Right lobe of liver (tissue), 4 donors: ENCODE results near the gene PKP3.

Experiments
- POLR2A ChIP-seq: fragments of 450-650 bp; IDR thresholded peaks from one replicate; pipeline ENCODE4 v1.6.1; 2017; ENCODE audit warnings: antibody characterized with exemption, mild to moderate bottlenecking
- TF ChIP-seq, protein P1 (sequence below), 4 donors: fragments of 200-600 bp in 3 of 4; fragments of 450-650 bp in 1 of 4; IDR thresholded peaks; one replicate each; pipeline versions ENCODE4 v1.5.1 to v1.8.0; 2016 to 2022; ENCODE audit warnings: antibody characterized with exemption in 4 of 4, mild to moderate bottlenecking in 2 of 4
- donor health status: DM: no; HTN: no; CAD: no.
- donor health status: DM: no; HTN: no; CAD: no.
- donor health status: DM: no; HTN: yes; CAD: no.

DNA sequence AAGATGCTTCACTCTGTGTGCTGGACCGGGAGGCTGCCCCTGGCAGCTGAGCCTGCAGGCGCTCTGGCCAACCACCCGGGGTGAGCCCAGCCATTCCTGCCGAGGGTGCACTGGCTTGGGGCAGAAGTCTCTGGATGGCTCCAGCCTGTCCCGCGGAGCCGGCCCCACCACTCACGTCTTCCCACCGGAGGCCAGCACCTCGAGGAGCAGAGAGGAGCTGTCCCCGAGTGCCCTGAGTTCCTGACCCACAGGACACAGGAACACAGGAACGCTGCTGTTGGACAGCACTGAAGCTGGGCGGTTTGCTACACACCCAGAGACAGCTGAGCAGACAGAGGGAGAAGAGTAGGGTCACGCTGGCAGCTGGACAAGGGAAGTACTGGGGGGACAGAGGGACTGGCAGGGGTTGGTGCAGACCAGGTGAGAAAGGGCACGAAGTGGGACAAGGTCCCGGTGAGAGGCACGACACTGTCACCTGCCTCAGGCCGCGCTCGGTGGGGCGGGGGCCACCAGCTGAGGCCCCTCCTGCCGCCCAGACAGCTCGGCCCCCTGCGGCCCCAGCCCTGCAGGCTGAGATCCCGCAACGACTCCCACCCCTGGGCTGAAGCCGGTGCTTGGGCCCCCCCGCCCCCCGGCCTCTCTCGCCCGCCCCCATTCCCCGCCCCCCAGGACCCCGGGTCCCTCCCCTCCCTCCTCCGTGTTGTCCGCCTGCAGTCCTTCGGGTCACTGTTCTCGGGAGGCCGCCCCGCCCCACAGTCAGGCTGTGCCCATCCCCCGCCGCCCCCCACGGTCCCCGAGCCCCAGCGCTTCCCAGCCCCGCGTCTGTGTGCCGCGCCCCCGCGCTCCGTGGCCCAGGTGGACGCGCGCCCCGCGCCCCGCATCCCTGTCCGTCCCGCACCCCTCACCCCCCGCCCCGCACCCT lies 25.3 kb upstream of the PKP3 start:
- TF ChIP-seq, protein P1, sequence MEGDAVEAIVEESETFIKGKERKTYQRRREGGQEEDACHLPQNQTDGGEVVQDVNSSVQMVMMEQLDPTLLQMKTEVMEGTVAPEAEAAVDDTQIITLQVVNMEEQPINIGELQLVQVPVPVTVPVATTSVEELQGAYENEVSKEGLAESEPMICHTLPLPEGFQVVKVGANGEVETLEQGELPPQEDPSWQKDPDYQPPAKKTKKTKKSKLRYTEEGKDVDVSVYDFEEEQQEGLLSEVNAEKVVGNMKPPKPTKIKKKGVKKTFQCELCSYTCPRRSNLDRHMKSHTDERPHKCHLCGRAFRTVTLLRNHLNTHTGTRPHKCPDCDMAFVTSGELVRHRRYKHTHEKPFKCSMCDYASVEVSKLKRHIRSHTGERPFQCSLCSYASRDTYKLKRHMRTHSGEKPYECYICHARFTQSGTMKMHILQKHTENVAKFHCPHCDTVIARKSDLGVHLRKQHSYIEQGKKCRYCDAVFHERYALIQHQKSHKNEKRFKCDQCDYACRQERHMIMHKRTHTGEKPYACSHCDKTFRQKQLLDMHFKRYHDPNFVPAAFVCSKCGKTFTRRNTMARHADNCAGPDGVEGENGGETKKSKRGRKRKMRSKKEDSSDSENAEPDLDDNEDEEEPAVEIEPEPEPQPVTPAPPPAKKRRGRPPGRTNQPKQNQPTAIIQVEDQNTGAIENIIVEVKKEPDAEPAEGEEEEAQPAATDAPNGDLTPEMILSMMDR (IDR thresholded peaks at IDR 0.05), result no peak
- no peak for TF ChIP-seq POLR2A
